Activated naive CD4-positive, alpha-beta T cell treated with anti-CD3 and anti-CD28 coated beads, Interleukin-2, amount 10 ng/mL, durations not matched to agents 5 hours and 36 hours (primary cell): ENCODE data around the gene GLT8D1. TPM values are rescaled to one million over a fixed set of nuclear protein-coding genes. Genes with fewer than 3 reads are reported as not detected.

Experiments
- total RNA-seq, 2 experiments: library from RNA; stranded (reverse); gene quantifications; one replicate each; pipeline ENCODE4 v1.2.3, GENCODE V29; 2021

Gene GLT8D1
- total RNA-seq = 10 to 100 TPM; 39.6 to 41.7 TPM

GRCh38 chr3:52705688-52706686, at the start of gene GLT8D1, which contains the start of gene SPCS1:
GLT8D1 (minus strand) TSS chr3:52705791; CDS start chr3:52700460, 5,331 bp downstream.
SPCS1 (plus strand) TSS chr3:52706106; CDS start chr3:52706247, 141 bp downstream.

GRCh38 chr3:52685709-52686691, 19.6 kb downstream of the GLT8D1 start, which contains the start of the genes GNL3 and PBRM1:
GNL3 (plus strand) TSS chr3:52686032; CDS start chr3:52686093, 61 bp downstream.
PBRM1 (minus strand) TSS chr3:52685913.

Other genes starting within 250 kb of the GLT8D1 start
- gene STAB1, start 210.5 kb downstream of the GLT8D1 start, total RNA-seq = not detected
- gene NT5DC2, start 171.9 kb downstream of the GLT8D1 start, total RNA-seq = 10 to 100 TPM; 23.6 to 27.3 TPM
- 1 to 10 TPM; 9.2 to 9.6 TPM for gene UQCC5, start 169.2 kb downstream of the GLT8D1 start, total RNA-seq
- 10 to 100 TPM; 81.3 to 81.5 TPM for gene PBRM1, start 19.9 kb downstream of the GLT8D1 start, total RNA-seq
- 10 to 100 TPM; 71.3 to 72.0 TPM for gene GNL3, start 19.8 kb downstream of the GLT8D1 start, total RNA-seq
- 10 to 100 TPM; 92.3 to 98.5 TPM for gene SPCS1, start 315 bp upstream of the GLT8D1 start, total RNA-seq
- gene NEK4, start 65.1 kb upstream of the GLT8D1 start, total RNA-seq = 10 to 100 TPM; 16.5 to 18.7 TPM
- gene ITIH1, start 71.8 kb upstream of the GLT8D1 start, total RNA-seq = not detected
- gene ITIH3, start 89.0 kb upstream of the GLT8D1 start, total RNA-seq = not detected
- gene ITIH4, start 124.9 kb upstream of the GLT8D1 start, total RNA-seq = 10 to 100 TPM; 11.8 to 16.5 TPM
- 1 to 10 TPM; 1.7 to 2.5 TPM for gene MUSTN1, start 129.2 kb upstream of the GLT8D1 start, total RNA-seq
- gene STIMATE, start 191.8 kb upstream of the GLT8D1 start, total RNA-seq = 10 to 100 TPM; 22.4 to 24.8 TPM